ENCODE data around the gene GALNT2.

GRCh38 chr1:230308821-230309220 is 241.8 kb downstream of the GALNT2 start:
- no peak for TF ChIP-seq CTCF (IDR thresholded peaks at IDR 0.05)
- no peak for TF ChIP-seq ZFX (IDR thresholded peaks at IDR 0.05; ENCODE audit: borderline replicate concordance)
